Articular chondrocyte of knee joint (primary cell): ENCODE results near the gene DPPA2. TPM values are rescaled to one million over a fixed set of nuclear protein-coding genes. Genes with fewer than 3 reads are reported as not detected.

ENCODE experiments used
- small RNA-seq: library from RNA; depleted of rRNA; stranded (forward); fragments of <200 nt; gene quantifications from one replicate; pipeline ENCODE3, GENCODE V24; 2012
- total RNA-seq: library from RNA; depleted of rRNA; stranded (reverse); fragments of >200 nt; gene quantifications from 2 replicates; pipeline ENCODE4 v1.2.3, GENCODE V29; 2012

The DPPA2 gene
- not detected in 2 replicates for total RNA-seq

DNA sequence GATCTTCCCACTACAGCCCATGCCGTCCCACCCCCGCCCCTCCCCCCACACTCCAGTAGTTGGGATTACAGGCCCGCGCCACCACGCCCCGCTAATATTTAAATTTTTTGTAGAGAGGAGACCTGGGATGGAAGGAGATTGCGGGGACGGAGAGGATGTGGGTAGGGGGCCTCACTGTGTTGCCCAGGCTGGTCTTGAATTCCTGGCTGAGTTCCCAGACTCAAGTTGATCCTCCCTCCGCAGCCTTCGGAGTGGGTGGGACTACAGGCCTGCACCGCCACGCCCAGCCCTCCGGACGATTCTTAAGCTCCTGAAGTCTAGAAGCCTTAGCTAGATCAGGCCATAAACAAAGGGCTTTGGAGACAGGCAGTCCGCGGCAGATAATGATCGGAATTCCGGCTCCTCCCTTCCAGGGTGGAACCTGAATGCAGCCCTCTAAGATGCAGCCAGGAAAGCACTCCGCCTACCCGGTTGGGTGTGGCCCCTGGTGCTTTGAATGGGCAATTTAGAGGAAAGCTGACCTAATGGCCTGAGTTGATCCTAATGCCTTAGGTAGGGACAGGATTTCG is at the start of gene DPPA2:
TSS of gene DPPA2 (minus strand) at position 356 of the 569 bp plus-strand sequence. CDS start 1,975 bp downstream, outside the sequence.

DNA sequence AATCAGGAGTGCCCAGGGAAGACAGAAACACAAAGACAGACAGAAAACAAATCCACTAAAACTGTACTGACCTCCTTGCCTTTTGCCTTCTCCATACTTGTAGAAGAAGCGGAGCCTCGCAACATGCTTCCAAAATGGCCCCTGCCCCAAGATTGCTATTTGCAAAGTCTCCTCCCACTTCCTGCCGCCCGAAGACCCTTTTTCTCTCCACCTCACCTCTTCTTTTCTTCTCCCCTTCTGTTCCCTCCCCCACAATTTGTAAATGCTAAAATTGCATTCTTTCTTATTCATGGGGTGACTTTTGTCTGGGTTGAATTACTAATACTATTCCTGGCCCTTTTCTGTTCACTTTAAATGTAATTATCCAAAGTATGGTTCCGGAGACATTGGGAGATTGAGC is 21.1 kb upstream of the DPPA2 start, which contains the start of gene DPPA4:
TSS of gene DPPA4 (minus strand) at position 154 of the 400 bp plus-strand sequence. CDS start at position 125, 29 bp downstream.

Small RNA genes within 50 kb of the gene (small RNA-seq; reads per million reads assigned to genes)
- gene AC124945.1 (not detected), gene RF00017 (not detected)

Other genes starting within 250 kb of the DPPA2 start
- not detected in 2 replicates for gene MORC1, start 198.4 kb downstream of the DPPA2 start, total RNA-seq
- gene C3orf85, start 179.8 kb downstream of the DPPA2 start, total RNA-seq = not detected in 2 replicates
- not detected in 2 replicates for gene DPPA4, start 21.0 kb upstream of the DPPA2 start, total RNA-seq